HUES48 (cell line): ENCODE measurements around the gene ZNF74.

Source experiments
- H3K27ac ChIP-seq: one replicate; pipeline ENCODE4 v1.7.0; 2013; ENCODE audit warnings: low read depth, low read length, inconsistent platforms
- H3K27me3 ChIP-seq: 2 replicates; pipeline ENCODE4 v1.6.1; 2013; ENCODE audit warnings: mild to moderate bottlenecking, low read length; ENCODE audit not compliant: control insufficient read depth, insufficient read depth
- H3K36me3 ChIP-seq: 2 replicates; pipeline ENCODE4 v1.6.1; 2013; ENCODE audit warnings: low read length; ENCODE audit not compliant: control insufficient read depth, insufficient read depth
- H3K4me1 ChIP-seq: 2 replicates; pipeline ENCODE4 v1.6.1; 2013; ENCODE audit warnings: mild to moderate bottlenecking, low read length; ENCODE audit not compliant: control insufficient read depth, insufficient read depth
- H3K4me3 ChIP-seq: 2 replicates; pipeline ENCODE4 v1.5.1; 2013; ENCODE audit warnings: mild to moderate bottlenecking, low read depth, low read length
- H3K9ac ChIP-seq: 2 replicates; pipeline ENCODE4 v1.6.1; 2013; ENCODE audit warnings: mild to moderate bottlenecking, low read depth, low read length, moderate library complexity
- H3K9me3 ChIP-seq: 2 replicates; pipeline ENCODE4 v1.6.1; 2013; ENCODE audit warnings: low read length; ENCODE audit not compliant: control insufficient read depth, insufficient read depth

Gene ZNF74

DNA sequence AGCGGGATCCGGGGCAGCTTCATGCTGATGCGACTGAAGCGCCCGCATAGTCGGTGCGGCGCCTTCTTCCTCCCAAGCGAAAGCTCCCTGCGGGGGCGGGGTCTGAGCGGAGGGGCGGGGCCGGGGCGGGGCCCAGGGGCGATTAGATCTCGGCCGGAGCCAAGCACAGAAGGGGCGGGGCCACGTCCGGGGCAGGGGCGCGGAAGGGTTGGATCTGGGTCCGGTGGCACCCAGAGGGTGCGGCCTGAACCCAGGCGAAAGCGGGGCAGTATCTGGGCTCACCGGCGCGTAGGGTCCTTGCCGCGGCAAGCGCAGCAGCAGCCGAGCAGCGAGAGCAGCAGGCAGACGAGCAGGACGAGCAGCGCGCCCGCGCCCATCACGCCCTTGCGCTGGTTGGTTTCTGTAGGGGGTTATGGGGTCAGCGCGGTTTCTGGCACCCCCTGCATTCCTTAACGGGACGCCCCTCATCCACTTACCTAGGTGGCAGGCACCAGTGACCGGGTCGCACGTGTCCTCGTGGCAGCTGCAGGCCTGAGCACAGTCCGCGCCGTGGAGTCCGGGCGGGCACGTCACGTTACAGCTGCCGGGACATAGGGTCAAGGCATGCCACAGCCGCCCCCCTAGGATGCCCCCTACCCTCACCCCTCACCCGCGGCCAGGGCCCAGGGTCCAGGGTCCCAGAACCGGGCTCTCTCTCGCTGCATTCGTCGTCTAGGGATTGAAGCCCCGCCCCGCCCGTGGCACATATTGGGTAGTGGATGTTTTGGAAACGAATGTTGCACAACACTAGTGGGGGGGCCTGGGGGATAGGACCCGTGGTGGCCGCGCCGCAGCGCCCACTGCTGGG, 35.5 kb downstream of the ZNF74 start:
- H3K9me3 ChIP-seq = no peaks in the 10 kb centered on the region
- no peaks in the 10 kb centered on the region; the same call in 1 of the 2 replicates for H3K36me3 ChIP-seq
- peak overlapping the region; percentile 37; the same call in 1 of the 2 replicates for H3K4me3 ChIP-seq
- H3K4me1 ChIP-seq = peaks cover 14% of the 10 kb centered on the region; the same call in 1 of the 2 replicates
- no peak overlapping the region for H3K9ac ChIP-seq
- H3K27ac ChIP-seq = no peak overlapping the region
- H3K27me3 ChIP-seq = peaks cover 90% of the 10 kb centered on the region

DNA sequence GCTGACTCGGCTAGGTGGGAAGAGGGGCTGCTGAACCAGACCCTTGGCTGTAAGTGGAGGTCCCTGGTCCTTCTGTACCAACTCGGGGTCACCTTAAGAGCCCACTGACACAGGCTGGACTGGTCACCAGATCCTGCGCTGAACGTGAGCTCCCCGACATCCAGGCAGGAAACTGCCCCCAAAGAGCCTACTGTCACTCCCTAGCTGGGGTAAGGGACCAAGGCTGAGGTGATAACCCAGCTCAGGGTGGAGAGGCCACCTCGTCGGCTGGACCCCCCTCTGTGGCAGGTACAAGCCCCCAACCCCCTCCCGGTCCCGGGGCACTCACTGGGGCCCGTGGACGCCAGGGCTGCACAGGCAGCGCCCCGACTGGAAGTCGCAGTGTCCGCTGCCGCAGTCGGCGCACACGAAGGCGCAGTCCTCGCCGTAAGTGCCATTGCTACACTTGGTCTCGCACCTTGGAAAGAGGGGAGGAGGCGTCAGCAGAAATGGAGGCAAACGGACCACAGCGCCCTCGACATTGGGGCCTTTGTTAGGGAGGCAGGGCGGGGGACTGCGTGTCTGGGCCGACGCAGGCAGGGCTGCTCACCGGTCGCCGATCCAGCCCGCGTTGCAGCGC, 36.3 kb downstream of the ZNF74 start:
- H3K36me3 ChIP-seq = no peaks in the 10 kb centered on the region; the same call in 1 of the 2 replicates
- no peak overlapping the region for H3K27ac ChIP-seq
- H3K4me1 ChIP-seq = peaks cover 14% of the 10 kb centered on the region; the same call in 1 of the 2 replicates
- peak overlapping the region; percentile 45; the same call in 1 of the 2 replicates for H3K4me3 ChIP-seq
- no peaks in the 10 kb centered on the region for H3K9me3 ChIP-seq
- H3K27me3 ChIP-seq = peaks cover 91% of the 10 kb centered on the region
- no peak overlapping the region for H3K9ac ChIP-seq

GRCh38 chr22:20430720-20431510, 37.0 kb downstream of the ZNF74 start:
- H3K4me1 ChIP-seq = peaks cover 15% of the 10 kb centered on the region; the same call in 1 of the 2 replicates
- H3K4me3 ChIP-seq = peak overlapping the region; percentile 45; the same call in 1 of the 2 replicates
- H3K36me3 ChIP-seq = no peaks in the 10 kb centered on the region; the same call in 1 of the 2 replicates
- H3K9ac ChIP-seq = no peak overlapping the region
- H3K27me3 ChIP-seq = peaks cover 92% of the 10 kb centered on the region
- no peak overlapping the region for H3K27ac ChIP-seq
- H3K9me3 ChIP-seq = no peaks in the 10 kb centered on the region

DNA sequence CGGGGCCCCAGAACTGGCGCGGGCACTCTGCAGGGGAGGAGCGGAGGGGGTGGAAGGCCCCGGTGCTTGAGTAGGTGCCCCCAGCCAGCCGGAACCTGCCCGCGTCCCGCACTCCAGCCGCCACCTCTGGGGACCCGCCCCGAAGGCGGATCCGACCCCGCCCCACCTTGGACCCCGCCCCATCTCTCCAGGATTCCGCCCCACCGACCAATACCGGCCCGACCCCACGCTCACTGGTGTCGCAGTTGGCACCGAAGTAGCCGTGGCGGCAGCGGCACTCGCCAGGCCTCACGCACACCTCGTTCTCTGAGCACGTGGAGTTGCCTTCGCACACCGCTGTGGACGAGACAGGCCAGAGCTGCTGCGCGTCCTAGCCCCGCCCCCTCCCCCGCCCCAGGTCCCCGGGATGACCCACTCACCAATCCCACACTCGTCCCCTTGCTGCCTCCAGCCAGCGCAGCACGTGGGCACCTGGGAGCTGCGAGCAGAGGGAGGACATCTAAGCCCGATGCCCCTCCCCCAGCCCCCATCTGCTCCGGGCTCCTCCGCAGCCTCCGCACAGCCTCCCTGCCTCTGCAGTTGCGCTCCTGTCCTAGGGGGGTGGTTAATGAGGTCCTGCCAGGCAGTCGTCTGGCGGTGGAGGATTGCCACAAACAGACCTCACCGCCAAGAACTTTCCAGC, 37.7 kb downstream of the ZNF74 start:
- peaks cover 93% of the 10 kb centered on the region for H3K27me3 ChIP-seq
- H3K4me1 ChIP-seq = peaks cover 18% of the 10 kb centered on the region; the same call in 1 of the 2 replicates
- no peak overlapping the region for H3K9ac ChIP-seq
- H3K27ac ChIP-seq = no peak overlapping the region
- no peaks in the 10 kb centered on the region; the same call in 1 of the 2 replicates for H3K36me3 ChIP-seq
- H3K9me3 ChIP-seq = no peaks in the 10 kb centered on the region
- peak overlapping the region; percentile 45; the same call in 1 of the 2 replicates for H3K4me3 ChIP-seq

GRCh38 chr22:20432244-20432686, 38.3 kb downstream of the ZNF74 start:
- Histone ChIP-seq H3K9me3 (no peaks in the 10 kb centered on the region), H3K9ac (no peak overlapping the region), H3K36me3 (no peaks in the 10 kb centered on the region; the same call in 1 of the 2 replicates), H3K27me3 (peaks cover 93% of the 10 kb centered on the region), H3K27ac (no peak overlapping the region), H3K4me3 (no peak overlapping the region), H3K4me1 (peaks cover 18% of the 10 kb centered on the region; the same call in 1 of the 2 replicates)

- Histone ChIP-seq H3K27me3 (peaks cover 93% of the 10 kb centered on the region), H3K4me1 (peaks cover 19% of the 10 kb centered on the region)
These were observed 39.2 kb downstream of the ZNF74 start for GRCh38 chr22:20433191-20433590.

DNA sequence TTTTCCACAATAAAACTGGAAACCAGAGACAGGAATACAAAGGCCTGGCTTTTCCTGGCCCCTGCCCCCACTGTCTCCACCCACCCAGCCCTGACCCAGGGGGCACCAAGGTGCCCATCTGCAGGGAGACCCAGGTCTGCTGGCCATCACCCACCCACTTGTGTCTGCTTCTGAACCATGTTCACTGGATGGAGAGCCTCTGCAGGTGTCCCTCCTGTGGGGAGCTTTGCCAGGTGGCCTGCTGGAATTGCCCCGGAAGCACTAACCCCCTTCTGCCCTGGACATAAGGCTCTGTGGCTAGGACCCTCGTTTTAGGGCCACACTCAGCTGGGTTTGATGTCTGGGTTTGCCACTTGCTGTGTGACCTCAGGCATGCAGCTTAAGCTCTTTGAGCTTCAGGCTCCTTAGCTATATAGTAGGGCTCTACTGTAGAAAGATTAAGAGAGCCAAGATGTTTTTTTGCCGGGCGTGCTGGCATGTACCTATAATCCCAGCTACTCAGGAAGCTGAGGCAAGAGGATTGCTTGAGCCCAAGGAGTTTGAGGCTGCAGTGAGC, 39.8 kb downstream of the ZNF74 start:
- no peak overlapping the region for H3K9ac ChIP-seq
- peaks cover 94% of the 10 kb centered on the region for H3K27me3 ChIP-seq
- no peaks in the 10 kb centered on the region for H3K9me3 ChIP-seq
- peaks cover 23% of the 10 kb centered on the region for H3K4me1 ChIP-seq
- no peaks in the 10 kb centered on the region for H3K36me3 ChIP-seq
- no peak overlapping the region for H3K4me3 ChIP-seq
- no peak overlapping the region for H3K27ac ChIP-seq

More at GRCh38 chr22:20433191-20433590, 39.2 kb downstream of the ZNF74 start:
- Histone ChIP-seq H3K9ac (no peak overlapping the region), H3K36me3 (no peaks in the 10 kb centered on the region), H3K27ac (no peak overlapping the region), H3K4me3 (no peak overlapping the region), H3K9me3 (no peaks in the 10 kb centered on the region)

DNA sequence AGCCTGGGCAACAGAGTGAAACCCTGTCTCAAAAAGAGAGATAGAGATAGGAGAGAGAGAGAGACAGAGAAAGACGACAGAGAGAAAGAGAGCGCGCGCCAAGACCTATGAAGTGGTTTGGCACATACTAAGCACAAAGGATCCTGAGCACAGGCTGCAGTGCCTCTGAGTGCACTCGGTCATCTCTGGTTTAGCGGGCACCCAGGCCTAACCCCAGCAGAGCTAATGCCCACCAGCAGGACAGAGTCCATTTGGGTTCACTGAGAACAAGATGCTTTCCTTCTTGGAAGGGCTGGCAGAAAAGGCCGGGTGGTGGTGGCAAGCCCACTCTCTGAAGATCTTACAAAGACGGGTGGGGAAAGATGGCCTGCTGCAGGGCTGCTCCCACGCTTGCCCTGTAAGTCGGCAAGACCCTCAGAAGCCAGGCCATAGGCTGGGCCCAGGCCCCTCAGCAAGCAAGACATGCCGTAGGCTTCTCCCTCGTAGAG, 40.4 kb downstream of the ZNF74 start:
- Histone ChIP-seq H3K36me3 (no peaks in the 10 kb centered on the region), H3K27me3 (peaks cover 95% of the 10 kb centered on the region), H3K4me1 (peaks cover 20% of the 10 kb centered on the region)

GRCh38 chr22:20434773-20435172, 40.8 kb downstream of the ZNF74 start:
- H3K9me3 ChIP-seq = no peaks in the 10 kb centered on the region
- peaks cover 20% of the 10 kb centered on the region for H3K4me1 ChIP-seq
- no peak overlapping the region for H3K27ac ChIP-seq
- no peak overlapping the region for H3K4me3 ChIP-seq
- no peaks in the 10 kb centered on the region for H3K36me3 ChIP-seq
- no peak overlapping the region for H3K9ac ChIP-seq
- H3K27me3 ChIP-seq = peaks cover 94% of the 10 kb centered on the region

More for the DNA sequence above, 40.4 kb downstream of the ZNF74 start:
- no peak overlapping the region for H3K27ac ChIP-seq
- H3K9ac ChIP-seq = no peak overlapping the region
- no peak overlapping the region for H3K4me3 ChIP-seq
- no peaks in the 10 kb centered on the region for H3K9me3 ChIP-seq
